8988T (cell line): ENCODE results near the gene MPO.

Experiments
- DNase-seq: peaks from one replicate; pipeline ENCODE4 v3.0.0; 2011

MPO gene, protein sequence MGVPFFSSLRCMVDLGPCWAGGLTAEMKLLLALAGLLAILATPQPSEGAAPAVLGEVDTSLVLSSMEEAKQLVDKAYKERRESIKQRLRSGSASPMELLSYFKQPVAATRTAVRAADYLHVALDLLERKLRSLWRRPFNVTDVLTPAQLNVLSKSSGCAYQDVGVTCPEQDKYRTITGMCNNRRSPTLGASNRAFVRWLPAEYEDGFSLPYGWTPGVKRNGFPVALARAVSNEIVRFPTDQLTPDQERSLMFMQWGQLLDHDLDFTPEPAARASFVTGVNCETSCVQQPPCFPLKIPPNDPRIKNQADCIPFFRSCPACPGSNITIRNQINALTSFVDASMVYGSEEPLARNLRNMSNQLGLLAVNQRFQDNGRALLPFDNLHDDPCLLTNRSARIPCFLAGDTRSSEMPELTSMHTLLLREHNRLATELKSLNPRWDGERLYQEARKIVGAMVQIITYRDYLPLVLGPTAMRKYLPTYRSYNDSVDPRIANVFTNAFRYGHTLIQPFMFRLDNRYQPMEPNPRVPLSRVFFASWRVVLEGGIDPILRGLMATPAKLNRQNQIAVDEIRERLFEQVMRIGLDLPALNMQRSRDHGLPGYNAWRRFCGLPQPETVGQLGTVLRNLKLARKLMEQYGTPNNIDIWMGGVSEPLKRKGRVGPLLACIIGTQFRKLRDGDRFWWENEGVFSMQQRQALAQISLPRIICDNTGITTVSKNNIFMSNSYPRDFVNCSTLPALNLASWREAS

GRCh38 chr17:58280480-58281217 is at the start of gene MPO:
MPO (minus strand) TSS chr17:58280935; CDS start chr17:58280758, 177 bp downstream.
- DNase-seq: no peak

- peak; percentile 6 for DNase-seq
Observed at GRCh38 chr17:58329810-58330537, 49.2 kb upstream of the MPO start.

DNA sequence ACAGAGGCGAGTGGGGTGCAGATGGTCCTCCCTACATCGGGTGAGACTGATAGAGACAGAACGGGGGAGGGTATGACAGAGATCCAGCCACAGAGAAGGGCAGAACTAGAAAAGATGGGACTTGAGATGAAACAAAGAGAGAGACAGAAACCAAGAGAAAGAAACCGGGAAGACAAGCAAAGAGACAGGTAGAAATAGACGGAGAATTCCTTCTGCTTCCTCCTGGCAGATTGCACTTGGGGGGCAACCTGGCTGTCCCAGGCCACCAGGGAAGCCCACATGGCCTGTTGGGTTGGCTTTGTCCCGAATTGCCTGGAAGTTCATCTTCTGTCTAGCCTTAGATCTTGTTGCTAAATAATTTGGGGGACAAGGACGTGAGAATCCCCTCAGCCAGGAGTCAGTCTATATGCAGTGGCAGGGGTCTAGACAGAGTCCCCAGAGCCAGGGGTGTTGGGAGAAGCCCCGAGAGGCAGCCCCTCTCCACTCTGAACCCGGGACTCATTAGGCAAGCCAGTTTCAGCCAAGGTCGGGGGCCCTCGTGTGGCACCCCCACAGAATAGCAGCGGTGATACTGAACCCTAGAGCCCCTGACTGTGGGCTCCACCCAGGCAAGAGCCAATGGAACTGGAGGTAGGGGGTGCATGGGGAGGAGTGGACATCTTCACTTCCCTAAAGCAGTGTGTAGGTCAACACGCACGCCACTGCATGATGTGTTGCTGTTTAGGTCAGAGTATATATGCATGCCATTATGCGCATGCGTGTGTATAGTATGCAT is 48.5 kb upstream of the MPO start:
- peak; percentile 37 for DNase-seq

- DNase-seq: peak; percentile 21
Observed at GRCh38 chr17:58328195-58329034, 47.7 kb upstream of the MPO start, which contains the start of gene TSPOAP1. TSPOAP1 (minus strand) TSS chr17:58328795; CDS start chr17:58327920, 875 bp downstream.

- DNase-seq: peak; percentile 15
Observed at GRCh38 chr17:58327363-58328194, 46.8 kb upstream of the MPO start.

GRCh38 chr17:58326609-58327362 is 46.1 kb upstream of the MPO start:
- DNase-seq: peak; percentile 31

- DNase-seq: peak; percentile 39
Observed at GRCh38 chr17:58325976-58326468, 45.3 kb upstream of the MPO start.

DNA sequence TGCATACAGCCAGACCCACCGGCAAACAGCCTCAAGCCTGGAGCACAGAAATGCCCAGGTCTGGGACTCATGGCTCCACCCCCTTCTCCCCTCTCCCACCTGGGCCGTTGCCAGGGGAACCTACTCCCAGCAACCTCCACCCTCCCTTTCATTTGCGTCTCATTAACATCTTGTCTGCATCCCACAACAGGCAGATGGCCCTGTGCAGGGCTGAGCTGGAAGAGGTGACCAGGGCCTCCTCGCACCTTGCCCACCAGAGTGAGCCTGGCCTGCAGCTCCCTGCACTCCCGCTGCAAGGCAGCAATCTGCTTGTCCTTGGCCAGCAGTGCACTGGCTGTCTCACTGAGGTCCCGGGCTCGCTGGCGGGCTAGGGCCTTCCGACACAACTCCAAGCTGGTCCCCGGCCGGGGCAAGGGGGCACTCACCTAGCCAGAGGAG is 44.6 kb upstream of the MPO start:
- DNase-seq: peak; percentile 33

GRCh38 chr17:58324409-58325288 is 43.9 kb upstream of the MPO start:
- peak; percentile 13 for DNase-seq

- DNase-seq: peak; percentile 21
Observed at GRCh38 chr17:58324056-58324408, 43.3 kb upstream of the MPO start.

GRCh38 chr17:58323366-58324055 is 42.8 kb upstream of the MPO start:
- peak; percentile 27 for DNase-seq

GRCh38 chr17:58322581-58323185 is 41.9 kb upstream of the MPO start:
- peak; percentile 23 for DNase-seq

- peak; percentile 8 for DNase-seq
Observed at GRCh38 chr17:58321571-58322525, 41.1 kb upstream of the MPO start.

DNA sequence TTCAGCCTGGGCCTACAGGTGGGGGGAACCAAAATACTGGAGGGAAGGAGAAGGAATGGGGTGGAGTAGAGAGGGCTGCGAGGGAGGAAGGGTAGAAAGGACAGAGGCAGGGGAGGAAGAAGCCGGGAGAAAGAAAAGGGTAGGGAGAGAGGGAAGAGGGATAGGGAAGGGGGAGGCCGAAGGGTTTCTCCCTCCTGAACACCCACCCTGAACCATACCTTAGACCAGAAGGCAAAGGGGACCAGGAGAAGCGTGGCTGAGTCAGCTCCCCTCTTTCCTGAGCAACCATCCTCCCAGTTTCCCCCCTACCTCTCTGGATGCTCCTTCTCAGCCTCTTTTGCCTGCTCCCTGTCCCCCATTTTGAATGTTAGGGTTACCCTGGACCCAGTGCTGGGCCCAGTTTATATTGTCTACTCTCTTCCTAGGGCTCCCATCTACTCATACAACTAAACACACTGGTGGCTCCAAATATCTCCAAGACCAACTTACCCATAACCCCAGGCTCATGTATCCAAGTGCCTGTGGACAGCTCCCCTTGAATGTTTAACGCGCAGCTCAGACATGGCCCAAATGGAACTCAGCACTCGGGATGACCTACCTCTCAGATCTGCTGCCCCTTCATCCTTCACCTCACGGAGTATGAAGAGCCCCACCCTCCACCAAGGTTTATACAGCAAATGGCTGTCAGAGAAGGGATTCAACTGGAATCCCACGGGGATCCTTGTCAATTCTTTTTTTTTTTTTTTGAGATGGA is 40.0 kb upstream of the MPO start:
- DNase-seq: peak; percentile 8

DNA sequence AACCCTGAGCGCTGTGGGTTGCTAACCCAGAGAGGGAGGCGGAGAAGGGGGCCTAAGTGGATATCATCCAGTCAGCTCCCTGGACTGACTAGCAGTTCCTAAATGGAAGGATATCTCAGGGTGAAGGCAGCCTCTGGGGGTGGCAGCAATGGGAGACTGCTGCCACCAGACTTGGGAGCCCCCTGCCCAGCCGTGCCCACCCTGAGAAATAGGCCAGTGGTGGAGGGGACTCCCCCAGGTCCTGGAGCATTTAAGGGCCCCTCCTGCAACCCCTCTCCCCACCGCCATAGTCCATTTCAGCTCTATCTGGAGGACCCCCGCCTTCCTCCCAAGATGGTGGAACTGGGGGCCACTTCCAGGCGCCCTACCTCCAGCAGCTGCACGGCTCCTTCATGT is 39.4 kb upstream of the MPO start:
- DNase-seq: no peak
